AG09309 (cell line): Measurements from ENCODE around the gene NAV2.

ENCODE experiments used
- DNase-seq: peaks from one replicate; pipeline ENCODE4 v3.0.0-alpha.2; 2010; ENCODE audit warnings: low read depth
- H3K4me3 ChIP-seq: 2 replicates; pipeline ENCODE4 v1.5.1; 2011; ENCODE audit warnings: mild to moderate bottlenecking, low read depth, low read length, moderate library complexity; ENCODE audit not compliant: control insufficient read depth
- CTCF ChIP-seq: IDR thresholded peaks from 2 replicates; pipeline ENCODE4 v1.5.1; 2011; ENCODE audit warnings: mild to moderate bottlenecking, low read depth, low read length, inconsistent platforms; ENCODE audit not compliant: insufficient read depth, control insufficient read depth; ENCODE audit errors: missing control alignments

The NAV2 gene

DNA sequence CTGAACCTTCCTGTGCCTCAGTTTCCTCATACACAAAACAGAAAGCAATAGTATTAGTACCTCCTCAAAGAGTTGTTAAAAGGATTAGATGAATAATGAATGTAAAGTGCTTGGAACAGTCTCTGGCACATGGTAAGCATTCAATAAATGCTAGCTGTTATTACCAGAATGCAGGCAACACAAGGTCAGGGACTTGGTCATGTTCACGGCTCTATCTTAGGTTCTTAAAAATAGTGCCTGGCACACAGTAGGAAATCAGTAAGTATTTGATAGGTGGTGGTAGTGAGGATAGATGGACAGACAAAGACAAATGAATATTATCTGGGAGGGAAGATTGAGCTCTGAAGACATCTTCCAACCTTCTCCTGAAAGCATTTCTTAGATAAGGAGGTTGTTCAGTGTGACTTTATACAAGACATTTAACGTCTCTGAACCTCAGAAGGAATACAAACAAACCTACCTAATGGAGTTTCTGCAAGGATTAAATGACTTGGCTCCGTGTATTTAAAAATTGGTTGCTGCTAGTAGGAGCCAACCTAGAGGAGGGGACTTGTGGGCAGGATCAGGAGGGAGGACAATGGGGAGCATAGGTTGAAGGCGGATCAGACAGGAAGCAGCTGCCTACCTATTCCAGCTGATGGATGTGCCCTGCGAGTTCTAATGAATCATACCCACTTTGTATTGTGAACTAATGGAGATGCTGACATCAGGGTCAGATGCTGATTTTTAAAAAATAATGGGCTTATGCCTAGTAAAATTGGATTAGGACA is 353.6 kb downstream of the NAV2 start:
- TF ChIP-seq CTCF: no peak
- DNase-seq: no peak
- no peak overlapping the region for H3K4me3 ChIP-seq

GRCh38 chr11:20066783-20067156 is 354.1 kb downstream of the NAV2 start:
- TF ChIP-seq CTCF: no peak
- DNase-seq: no peak
- H3K4me3 ChIP-seq: no peak overlapping the region

DNA sequence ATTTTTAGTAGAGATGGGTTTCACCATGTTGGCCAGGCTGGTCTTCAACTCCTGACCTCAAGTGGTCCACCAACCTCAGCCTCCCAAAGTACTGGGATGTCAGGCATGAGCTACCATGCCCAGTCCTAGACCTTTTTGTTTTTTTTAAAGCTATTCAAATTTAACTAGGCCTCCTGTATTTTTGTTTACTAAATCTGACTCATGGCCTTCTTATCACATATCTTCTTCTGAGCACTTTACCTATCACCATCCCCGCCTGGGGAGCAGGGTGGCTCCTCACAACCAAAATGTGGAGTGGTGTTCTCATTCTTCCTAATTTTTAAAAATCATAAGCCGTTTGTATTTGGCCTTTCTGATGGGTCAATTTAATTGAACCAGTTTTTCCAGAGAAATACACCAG is 355.0 kb downstream of the NAV2 start:
- no peak for DNase-seq
- no peak overlapping the region for H3K4me3 ChIP-seq
- no peak for TF ChIP-seq CTCF

GRCh38 chr11:20068691-20069090 is 356.1 kb downstream of the NAV2 start:
- DNase-seq: no peak
- no peak overlapping the region for H3K4me3 ChIP-seq
- no peak for TF ChIP-seq CTCF

DNA sequence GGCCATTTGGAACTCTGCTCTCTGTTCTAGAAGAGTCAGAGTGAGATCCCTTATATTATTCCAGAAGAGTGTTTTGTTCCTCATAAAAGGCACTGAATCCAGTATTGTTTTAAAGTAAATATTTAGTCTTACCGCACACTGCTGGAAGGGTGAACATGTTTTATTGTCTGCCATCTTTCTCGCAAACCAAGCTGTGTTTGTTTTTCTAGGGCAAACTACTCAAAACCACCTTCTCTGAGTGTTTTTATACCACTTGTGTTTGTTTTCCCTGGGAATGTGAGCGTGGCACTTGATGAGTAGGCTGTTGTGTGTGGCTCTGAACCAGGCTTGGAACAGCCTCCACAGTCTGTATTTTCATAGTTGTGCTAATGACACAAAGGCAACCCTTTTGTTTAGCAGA is 357.8 kb downstream of the NAV2 start:
- H3K4me3 ChIP-seq: no peak overlapping the region
- no peak for DNase-seq
- TF ChIP-seq CTCF: no peak

DNA sequence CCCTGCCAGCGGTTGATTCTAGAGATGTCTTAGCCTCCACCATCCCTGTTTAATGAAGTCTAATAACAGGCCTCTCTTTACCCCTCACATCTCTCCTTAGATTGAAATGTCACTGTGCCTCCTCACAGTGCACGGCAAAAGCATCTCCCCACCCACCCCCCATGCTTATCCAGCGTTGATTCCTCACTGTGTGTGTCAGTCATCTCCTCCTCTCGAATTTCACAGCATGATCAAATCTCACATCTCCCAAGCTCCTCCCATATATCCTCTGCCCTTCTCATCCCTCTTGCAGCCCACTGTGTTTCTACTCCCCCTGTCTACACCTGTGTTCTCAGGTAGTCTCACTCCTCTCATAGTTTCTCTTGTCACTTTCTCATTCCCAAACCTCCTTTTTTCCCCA is 363.0 kb downstream of the NAV2 start:
- no peak overlapping the region for H3K4me3 ChIP-seq
- no peak for TF ChIP-seq CTCF
- no peak for DNase-seq

DNA sequence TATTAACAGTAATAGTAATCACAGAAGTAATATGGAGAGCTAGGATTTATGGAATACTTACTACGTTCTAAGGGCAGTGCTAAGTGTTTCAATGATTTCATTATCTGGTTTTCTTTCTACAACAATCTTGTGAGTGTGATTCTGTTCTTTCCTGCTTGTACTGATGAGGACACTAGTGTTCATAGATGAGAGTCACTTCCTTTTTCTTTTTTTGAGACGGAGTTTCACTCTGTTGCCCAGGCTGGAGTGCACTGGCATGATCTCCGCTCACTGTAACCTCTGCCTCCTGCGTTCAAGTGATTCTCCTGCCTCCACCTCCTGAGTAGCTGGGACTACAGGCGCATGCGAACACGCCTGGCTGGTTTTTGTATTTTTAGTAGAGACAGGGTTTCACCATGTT is 366.2 kb downstream of the NAV2 start:
- no peak for TF ChIP-seq CTCF
- no peak for DNase-seq
- no peak overlapping the region for H3K4me3 ChIP-seq
